Activated CD8-positive, alpha-beta memory T cell treated with anti-CD3 and anti-CD28 coated beads for 4 hours (primary cell): ENCODE results near the gene MSANTD2.

Experiments used
- DNase-seq, 2 donors: peaks; one replicate each; pipeline ENCODE4 v3.0.0-alpha.2; 2020; ENCODE audit warnings: low read depth in 2 of 2

Gene MSANTD2

GRCh38 chr11:124737638-124738305 lies 62.4 kb downstream of the MSANTD2 start:
- DNase-seq: no peak

- no peak for DNase-seq
These were observed 63.5 kb downstream of the MSANTD2 start for GRCh38 chr11:124736736-124737135.

- DNase-seq: no peak
These were observed 68.0 kb downstream of the MSANTD2 start for GRCh38 chr11:124732230-124732629.

- DNase-seq: no peak
These were observed 70.6 kb downstream of the MSANTD2 start for GRCh38 chr11:124729571-124729970.

GRCh38 chr11:124728134-124728533 lies 72.1 kb downstream of the MSANTD2 start:
- DNase-seq: no peak

- no peak for DNase-seq
These were observed 72.7 kb downstream of the MSANTD2 start for GRCh38 chr11:124727474-124727873.

- no peak for DNase-seq
These were observed 74.5 kb downstream of the MSANTD2 start for GRCh38 chr11:124725719-124726105.

- no peak for DNase-seq
These were observed 75.1 kb downstream of the MSANTD2 start for GRCh38 chr11:124724979-124725718.

- DNase-seq: no peak
These were observed 78.0 kb downstream of the MSANTD2 start for GRCh38 chr11:124722176-124722575.

GRCh38 chr11:124719534-124719933 lies 80.7 kb downstream of the MSANTD2 start:
- DNase-seq: no peak

GRCh38 chr11:124718801-124719200 lies 81.4 kb downstream of the MSANTD2 start:
- no peak for DNase-seq

- DNase-seq: no peak
These were observed 82.2 kb downstream of the MSANTD2 start for GRCh38 chr11:124717786-124718651.

GRCh38 chr11:124717421-124717785 lies 82.8 kb downstream of the MSANTD2 start:
- no peak for DNase-seq

- DNase-seq: no peak
These were observed 83.6 kb downstream of the MSANTD2 start for GRCh38 chr11:124716591-124716990.
